DMS 273 (cell line): Measurements from ENCODE around the gene UBE2G2.
"Not testable (repeated sequence)": the region's sequence is repeated elsewhere in the genome, so short reads cannot be mapped to it uniquely, and the experiment has no call there.

Experiments
- DNase-seq: peaks from one replicate; lab custom pipeline; 2025; ENCODE audit not compliant: unreplicated experiment; lab: John Stamatoyannopoulos, UW

UBE2G2 gene

GRCh38 chr21:44836666-44837471 is 35.2 kb upstream of the UBE2G2 start:
- peak; percentile 79 for DNase-seq

- DNase-seq = no peak
These were observed 34.7 kb upstream of the UBE2G2 start for GRCh38 chr21:44836349-44836665.

- DNase-seq = no peak
These were observed 34.0 kb upstream of the UBE2G2 start for GRCh38 chr21:44835647-44835973.

- no peak for DNase-seq
These were observed 33.5 kb upstream of the UBE2G2 start for GRCh38 chr21:44834951-44835646.

GRCh38 chr21:44834231-44834950 is 32.8 kb upstream of the UBE2G2 start:
- DNase-seq = no peak

GRCh38 chr21:44833663-44834062 is 32.0 kb upstream of the UBE2G2 start:
- DNase-seq = no peak

GRCh38 chr21:44832516-44833255 is 31.1 kb upstream of the UBE2G2 start:
- DNase-seq = not testable (repeated sequence)

GRCh38 chr21:44831227-44831860 is 29.7 kb upstream of the UBE2G2 start:
- DNase-seq = no peak

- no peak for DNase-seq
These were observed 28.0 kb upstream of the UBE2G2 start for GRCh38 chr21:44829507-44830092.

- DNase-seq = no peak
These were observed 26.9 kb upstream of the UBE2G2 start for GRCh38 chr21:44828362-44829056.

- DNase-seq = no peak
These were observed 21.6 kb upstream of the UBE2G2 start for GRCh38 chr21:44823179-44823660.

GRCh38 chr21:44822484-44823178 is 21.0 kb upstream of the UBE2G2 start:
- DNase-seq = no peak

- no peak for DNase-seq
These were observed 19.2 kb upstream of the UBE2G2 start for GRCh38 chr21:44820851-44821250.

- DNase-seq = no peak
These were observed 17.9 kb upstream of the UBE2G2 start for GRCh38 chr21:44819283-44820243.

- DNase-seq = no peak
These were observed 17.0 kb upstream of the UBE2G2 start for GRCh38 chr21:44818640-44819011.

GRCh38 chr21:44817914-44818639 is 16.5 kb upstream of the UBE2G2 start, which contains the start of gene SUMO3:
TSS of gene SUMO3 (minus strand) at chr21:44818062. CDS start at chr21:44817968, 94 bp downstream.
- DNase-seq = peak; percentile 94

GRCh38 chr21:44817506-44817880 is 15.9 kb upstream of the UBE2G2 start:
- DNase-seq = peak; percentile 94
